CD4-positive, CD25-positive, alpha-beta regulatory T cell (primary cell): ENCODE results near the gene KLF2. TPM values are rescaled to one million over a fixed set of nuclear protein-coding genes. Genes with fewer than 3 reads are reported as not detected.

Source experiments
- ATAC-seq, 2 donors: fragments of 150-1000 bp; cut with Tn5 transposase; one replicate each; pipeline ENCODE4 v1.10.0; 2021; ENCODE audit warnings: low read depth in 2 of 2, moderate number of reproducible peaks in 2 of 2, moderate library complexity in 1 of 2
- DNase-seq, 3 donors: peaks; one replicate each; pipeline versions ENCODE4 v3.0.0 to v3.0.0-alpha.2; 2012 to 2022; ENCODE audit warnings: mixed read lengths in 1 of 3
- H3K27ac ChIP-seq: one replicate; pipeline ENCODE4 v1.7.0; 2013; ENCODE audit warnings: mild to moderate bottlenecking, low read length; ENCODE audit not compliant: insufficient read depth, poor library complexity, severe bottlenecking
- H3K27me3 ChIP-seq: one replicate; pipeline ENCODE4 v1.7.0; 2013; ENCODE audit warnings: low read length; ENCODE audit not compliant: control insufficient read depth, insufficient read depth
- H3K36me3 ChIP-seq: one replicate; pipeline ENCODE4 v1.7.0; 2013; ENCODE audit warnings: mild to moderate bottlenecking, low read length, moderate library complexity; ENCODE audit not compliant: control insufficient read depth, insufficient read depth
- H3K4me1 ChIP-seq: 2 replicates; pipeline ENCODE4 v1.7.0; 2013; ENCODE audit warnings: mild to moderate bottlenecking, low read length; ENCODE audit not compliant: insufficient read depth, control insufficient read depth, poor library complexity, severe bottlenecking
- H3K4me3 ChIP-seq: one replicate; pipeline ENCODE4 v1.7.0; 2013; ENCODE audit warnings: low read depth, mild to moderate bottlenecking, low read length, moderate library complexity
- H3K9me3 ChIP-seq, 2 experiments: 1 replicate in 1 of 2; 2 replicates in 1 of 2; pipeline ENCODE4 v1.7.0; 2013; ENCODE audit warnings: low read length in 2 of 2, mild to moderate bottlenecking in 1 of 2, moderate library complexity in 1 of 2; ENCODE audit not compliant: control insufficient read depth in 2 of 2
- H3K27ac Mint-ChIP-seq, 3 donors: one replicate each; pipeline ENCODE4 v1.8.0; 2020 to 2022; ENCODE audit warnings: mild to moderate bottlenecking in 3 of 3, mixed read lengths in 3 of 3, moderate library complexity in 2 of 3
- H3K27me3 Mint-ChIP-seq: one replicate; pipeline ENCODE4 v1.8.0; 2022; ENCODE audit warnings: mild to moderate bottlenecking, mixed read lengths
- H3K36me3 Mint-ChIP-seq: one replicate; pipeline ENCODE4 v1.8.0; 2020; ENCODE audit warnings: mixed read lengths
- H3K4me1 Mint-ChIP-seq, 4 donors: one replicate each; pipeline ENCODE4 v1.8.0; 2020 to 2022; ENCODE audit warnings: mixed read lengths in 4 of 4, mild to moderate bottlenecking in 1 of 4
- H3K4me3 Mint-ChIP-seq, 4 donors: one replicate each; pipeline ENCODE4 v1.8.0; 2020 to 2022; ENCODE audit warnings: mild to moderate bottlenecking in 4 of 4, mixed read lengths in 4 of 4, moderate library complexity in 3 of 4
- H3K9me3 Mint-ChIP-seq, 7 donors: one replicate each; pipeline ENCODE4 v1.8.0; 2020 to 2022; ENCODE audit warnings: mixed read lengths in 7 of 7, mild to moderate bottlenecking in 3 of 7, moderate library complexity in 2 of 7
- polyA plus RNA-seq, 4 donors: library from polyadenylated mRNA; unstranded; fragments of 300-500 nt; fragmentation: Illumina TruSeq; gene quantifications; one replicate each; pipeline ENCODE4 v1.2.3, GENCODE V29; 2021
- total RNA-seq: library from RNA; stranded (reverse); gene quantifications from one replicate; pipeline ENCODE4 v1.2.3, GENCODE V29; 2022

Gene KLF2
- total and polyA plus RNA-seq, 5 donors from 2014 or later: 95.1 to 725 (median 138) TPM

GRCh38 chr19:16327169-16327475 is 2.5 kb downstream of the KLF2 start:
- Histone ChIP-seq H3K4me3 (peak overlapping the region; percentile 98), H3K4me1 (peaks cover 54% of the 10 kb centered on the region), H3K9me3 (no peaks in the 10 kb centered on the region), H3K27ac (peak overlapping the region; percentile 86), H3K27me3 (no peaks in the 10 kb centered on the region), H3K36me3 (peaks cover 37% of the 10 kb centered on the region)
- H3K9me3 Mint-ChIP-seq: peaks cover 0 to 24% (median 0%) of the 10 kb centered on the region in 7 donors
- H3K27ac Mint-ChIP-seq: peak overlapping the region; percentile 98 to 100 (median 99)
- H3K36me3 Mint-ChIP-seq: peaks cover 45% of the 10 kb centered on the region
- DNase-seq: no peak
- peaks cover 20% of the 10 kb centered on the region for H3K27me3 Mint-ChIP-seq
- peak overlapping the region; percentile 85 to 100 (median 98) for H3K4me3 Mint-ChIP-seq
- H3K4me1 Mint-ChIP-seq: peaks cover 3 to 59% (median 34%) of the 10 kb centered on the region in 4 donors
- no peak for ATAC-seq

GRCh38 chr19:16327501-16327900 is 2.9 kb downstream of the KLF2 start:
- Histone ChIP-seq H3K4me3 (peak overlapping the region; percentile 98), H3K27ac (peak overlapping the region; percentile 86), H3K9me3 (no peaks in the 10 kb centered on the region), H3K27me3 (no peaks in the 10 kb centered on the region), H3K4me1 (peaks cover 56% of the 10 kb centered on the region), H3K36me3 (peaks cover 37% of the 10 kb centered on the region)
- Mint-ChIP-seq H3K27ac (peak overlapping the region; percentile 98 to 100 (median 99)), H3K36me3 (peaks cover 45% of the 10 kb centered on the region), H3K27me3 (peaks cover 20% of the 10 kb centered on the region), H3K9me3 (peaks cover 0 to 24% (median 0%) of the 10 kb centered on the region in 7 donors), H3K4me1 (peaks cover 3 to 56% (median 33%) of the 10 kb centered on the region in 4 donors), H3K4me3 (peak overlapping the region; percentile 85 to 100 (median 98))
- DNase-seq (peak in 2 of 3 donors; percentile 40 to 53), ATAC-seq (no peak)

- DNase-seq: peak; percentile 46 to 78 (median 67)
- H3K36me3 ChIP-seq: peaks cover 37% of the 10 kb centered on the region
- no peak for ATAC-seq
- peak overlapping the region; percentile 86 for H3K27ac ChIP-seq
- Mint-ChIP-seq H3K27ac (peak overlapping the region; percentile 98 to 100 (median 99)), H3K27me3 (peaks cover 20% of the 10 kb centered on the region), H3K36me3 (peaks cover 45% of the 10 kb centered on the region), H3K4me3 (peak overlapping the region; percentile 85 to 100 (median 98)), H3K4me1 (peaks cover 3 to 50% (median 30%) of the 10 kb centered on the region in 4 donors), H3K9me3 (peaks cover 0 to 24% (median 0%) of the 10 kb centered on the region in 7 donors)
- peak overlapping the region; percentile 98 for H3K4me3 ChIP-seq
- H3K4me1 ChIP-seq: peaks cover 55% of the 10 kb centered on the region
- no peaks in the 10 kb centered on the region for H3K27me3 ChIP-seq
- no peaks in the 10 kb centered on the region for H3K9me3 ChIP-seq
Measured at GRCh38 chr19:16327911-16328823, 3.5 kb downstream of the KLF2 start.

- DNase-seq: peak; percentile 59 to 79 (median 76)
- Histone ChIP-seq H3K27me3 (no peaks in the 10 kb centered on the region), H3K36me3 (peaks cover 37% of the 10 kb centered on the region), H3K9me3 (no peaks in the 10 kb centered on the region), H3K27ac (peak overlapping the region; percentile 86), H3K4me1 (peaks cover 48% of the 10 kb centered on the region), H3K4me3 (peak overlapping the region; percentile 98)
- Mint-ChIP-seq H3K4me1 (peaks cover 3 to 47% (median 28%) of the 10 kb centered on the region in 4 donors), H3K27ac (peak overlapping the region; percentile 98 to 100 (median 99)), H3K9me3 (peaks cover 0 to 24% (median 0%) of the 10 kb centered on the region in 7 donors), H3K4me3 (peak overlapping the region; percentile 85 to 100 (median 98)), H3K36me3 (peaks cover 45% of the 10 kb centered on the region), H3K27me3 (peaks cover 13% of the 10 kb centered on the region)
- ATAC-seq: peak; percentile 4 to 7
Measured at GRCh38 chr19:16328824-16329482, 4.3 kb downstream of the KLF2 start.

GRCh38 chr19:16330368-16330801 is 5.8 kb downstream of the KLF2 start:
- peaks cover 45% of the 10 kb centered on the region for H3K36me3 Mint-ChIP-seq
- peak; percentile 82 to 86 for ATAC-seq
- H3K27ac ChIP-seq: peak overlapping the region; percentile 86

GRCh38 chr19:16330806-16331690 is 6.4 kb downstream of the KLF2 start:
- H3K36me3 Mint-ChIP-seq: peaks cover 41% of the 10 kb centered on the region
- DNase-seq (peak in 1 of 3 donors; percentile 69), ATAC-seq (no peak)
- peaks cover 0 to 24% (median 0%) of the 10 kb centered on the region in 7 donors for H3K9me3 Mint-ChIP-seq
- peaks cover 3 to 55% (median 32%) of the 10 kb centered on the region in 4 donors for H3K4me1 Mint-ChIP-seq
- peak overlapping the region; percentile 86 for H3K27ac ChIP-seq
- H3K4me1 ChIP-seq: peaks cover 48% of the 10 kb centered on the region
- no peak overlapping the region for H3K4me3 ChIP-seq
- H3K27me3 ChIP-seq: no peaks in the 10 kb centered on the region
- H3K4me3 Mint-ChIP-seq: peak overlapping the region; percentile 85 to 100 (median 98)
- H3K27ac Mint-ChIP-seq: peak overlapping the region; percentile 66 to 100 (median 98)
- H3K36me3 ChIP-seq: peaks cover 32% of the 10 kb centered on the region
- no peaks in the 10 kb centered on the region for H3K9me3 ChIP-seq
- peaks cover 7% of the 10 kb centered on the region for H3K27me3 Mint-ChIP-seq

More at GRCh38 chr19:16330368-16330801, 5.8 kb downstream of the KLF2 start:
- Mint-ChIP-seq H3K4me1 (peaks cover 3 to 52% (median 32%) of the 10 kb centered on the region in 4 donors), H3K9me3 (peaks cover 0 to 24% (median 0%) of the 10 kb centered on the region in 7 donors), H3K4me3 (peak overlapping the region; percentile 85 to 100 (median 98)), H3K27me3 (peaks cover 10% of the 10 kb centered on the region), H3K27ac (peak overlapping the region; percentile 98 to 100 (median 99))
- peak; percentile 91 to 99 (median 94) for DNase-seq
- Histone ChIP-seq H3K27me3 (no peaks in the 10 kb centered on the region), H3K9me3 (no peaks in the 10 kb centered on the region), H3K4me1 (peaks cover 48% of the 10 kb centered on the region), H3K4me3 (no peak overlapping the region), H3K36me3 (peaks cover 37% of the 10 kb centered on the region)
